ENCODE results near the gene CDR2. TPM values are rescaled to one million over a fixed set of nuclear protein-coding genes. Genes with fewer than 3 reads are reported as not detected.
"Not testable (repeated sequence)": the region's sequence is repeated elsewhere in the genome, so short reads cannot be mapped to it uniquely, and the experiment has no call there.

The CDR2 gene
- total and polyA plus RNA-seq, 8 donors: 17.3 to 33.1 (median 25.8) TPM

- Histone ChIP-seq H3K4me3 (no peak overlapping the region), H3K27ac (no peak overlapping the region), H3K4me1 (no peaks in the 10 kb centered on the region), H3K9me3 (no peaks in the 10 kb centered on the region), H3K27me3 (no peaks in the 10 kb centered on the region), H3K36me3 (peaks cover 0 to 43% of the 10 kb centered on the region in 2 donors)
- ATAC-seq (no peak), DNase-seq (no peak)
- TF ChIP-seq CTCF (IDR thresholded peaks at IDR 0.05): no peak
- intact Hi-C loops (cut with DNase I): no loop called here
These were observed 45.5 kb upstream of the CDR2 start for GRCh38 chr16:22419908-22420307.

DNA sequence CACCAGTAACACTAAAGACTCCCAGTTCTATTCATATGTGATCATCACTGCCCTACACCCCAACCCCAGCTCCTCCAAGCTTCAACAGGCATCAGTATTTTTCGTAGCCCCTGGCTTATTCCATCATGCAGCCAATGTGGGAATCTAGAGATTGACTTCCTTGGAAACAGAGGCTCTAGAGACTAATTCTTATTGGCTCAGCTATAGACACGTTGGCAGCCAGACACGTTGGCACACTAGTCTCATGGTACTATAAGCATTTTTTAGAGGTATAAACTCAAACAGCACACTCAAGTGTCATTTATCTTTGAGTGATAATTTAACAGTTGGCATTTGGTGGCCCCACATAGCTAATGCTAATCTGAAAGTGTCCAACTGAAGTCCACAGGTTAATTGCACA, 44.4 kb upstream of the CDR2 start:
- TF ChIP-seq CTCF (IDR thresholded peaks at IDR 0.05): no peak
- H3K36me3 ChIP-seq: peaks cover 0 to 34% of the 10 kb centered on the region in 2 donors
- H3K4me3 ChIP-seq: no peak overlapping the region
- no peaks in the 10 kb centered on the region for H3K4me1 ChIP-seq
- ATAC-seq: no peak
- H3K27ac ChIP-seq: no peak overlapping the region
- H3K27me3 ChIP-seq: no peaks in the 10 kb centered on the region
- intact Hi-C loops (cut with DNase I): no loop called here
- H3K9me3 ChIP-seq: no peaks in the 10 kb centered on the region
- DNase-seq: no peak

DNA sequence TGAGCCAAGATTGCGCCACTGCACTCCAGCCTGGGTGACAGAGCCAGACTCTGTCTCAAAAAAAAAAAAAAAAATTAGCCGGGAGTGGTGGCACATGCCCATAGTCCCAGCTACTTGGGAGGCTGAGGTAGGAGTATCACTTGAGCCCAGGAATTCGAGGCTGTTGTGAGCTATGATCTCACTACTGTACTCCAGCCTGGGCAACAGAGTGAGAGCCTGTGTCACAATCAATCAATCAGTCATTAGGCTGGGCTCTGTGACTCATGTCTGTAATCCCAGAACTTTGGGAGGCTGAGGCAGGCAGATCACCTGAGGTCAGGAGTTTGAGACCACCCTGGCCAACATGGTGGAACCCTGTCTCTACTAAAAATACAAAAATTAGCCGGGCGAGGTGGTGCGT, 43.4 kb upstream of the CDR2 start:
- intact Hi-C loops (cut with DNase I); H3K27ac ChIP-seq; H3K4me1 ChIP-seq; DNase-seq; H3K4me3 ChIP-seq; H3K27me3 ChIP-seq; ATAC-seq; H3K9me3 ChIP-seq: not testable (repeated sequence)
- H3K36me3 ChIP-seq: peaks cover 0 to 33% of the 10 kb centered on the region in 2 donors

GRCh38 chr16:22417019-22417418, 42.6 kb upstream of the CDR2 start:
- Histone ChIP-seq H3K27ac (no peak overlapping the region), H3K27me3 (no peaks in the 10 kb centered on the region), H3K4me1 (no peaks in the 10 kb centered on the region), H3K4me3 (no peak overlapping the region), H3K9me3 (no peaks in the 10 kb centered on the region), H3K36me3 (peaks cover 0 to 25% of the 10 kb centered on the region in 2 donors)
- no peak for DNase-seq
- intact Hi-C loops (cut with DNase I): no loop called here
- no peak for ATAC-seq
- TF ChIP-seq CTCF (IDR thresholded peaks at IDR 0.05): no peak

GRCh38 chr16:22413819-22414218, 39.4 kb upstream of the CDR2 start:
- ATAC-seq (no peak), DNase-seq (no peak)
- no peak overlapping the region for H3K4me3 ChIP-seq
- no peaks in the 10 kb centered on the region for H3K36me3 ChIP-seq
- H3K27me3 ChIP-seq: no peaks in the 10 kb centered on the region
- H3K4me1 ChIP-seq: no peaks in the 10 kb centered on the region
- no peaks in the 10 kb centered on the region for H3K9me3 ChIP-seq
- no peak overlapping the region for H3K27ac ChIP-seq
- intact Hi-C loops (cut with DNase I): no loop called here
- TF ChIP-seq CTCF (IDR thresholded peaks at IDR 0.05): no peak

GRCh38 chr16:22407486-22407885, 33.1 kb upstream of the CDR2 start:
- Histone ChIP-seq H3K27ac (no peak overlapping the region), H3K36me3 (no peaks in the 10 kb centered on the region), H3K4me3 (no peak overlapping the region), H3K4me1 (no peaks in the 10 kb centered on the region), H3K27me3 (no peaks in the 10 kb centered on the region), H3K9me3 (no peaks in the 10 kb centered on the region)
- no peak for DNase-seq
- intact Hi-C loops (cut with DNase I): no loop called here
- ATAC-seq: no peak
- no peak for TF ChIP-seq CTCF (IDR thresholded peaks at IDR 0.05)

Data from left lung (tissue), 10 donors.